ENCODE results near the gene BNC2.

The BNC2 gene

GRCh38 chr9:16530669-16531642, 339.5 kb downstream of the BNC2 start:
- TF ChIP-seq GABPA (IDR thresholded peaks at IDR 0.05; ENCODE audit: low read depth) (no peak), SPI1 (IDR thresholded peaks at IDR 0.05; ENCODE audit: borderline replicate concordance, low read depth) (no peak), REST (IDR thresholded peaks at IDR 0.05; ENCODE audit: insufficient replicate concordance, low read depth) (no peak), CTCF (IDR thresholded peaks at IDR 0.05; ENCODE audit: insufficient read depth, low read length) (no peak), POLR2AphosphoS5 (IDR thresholded peaks at IDR 0.05; ENCODE audit: low read depth) (no peak)
- no peak overlapping the region for H3K27ac ChIP-seq (replicated peaks)
- no peaks in the 10 kb centered on the region for H3K27me3 ChIP-seq (ENCODE audit: insufficient read depth, poor library complexity, severe bottlenecking)
- peak in 1 of 2 experiments; percentile 8 for DNase-seq (ENCODE audit: low read depth in 1 of 2, low spot score in 1 of 2)
- H3K4me3 ChIP-seq (replicated peaks; ENCODE audit: insufficient read depth, low read length), result no peak overlapping the region

GRCh38 chr9:16527573-16527972, 342.9 kb downstream of the BNC2 start:
- H3K4me3 ChIP-seq (replicated peaks; ENCODE audit: insufficient read depth, low read length), result no peak overlapping the region
- no peak for TF ChIP-seq POLR2AphosphoS5 (IDR thresholded peaks at IDR 0.05; ENCODE audit: low read depth)
- no peak for TF ChIP-seq CTCF (IDR thresholded peaks at IDR 0.05; ENCODE audit: insufficient read depth, low read length)
- no peak for TF ChIP-seq SPI1 (IDR thresholded peaks at IDR 0.05; ENCODE audit: borderline replicate concordance, low read depth)
- TF ChIP-seq GABPA (IDR thresholded peaks at IDR 0.05; ENCODE audit: low read depth), result no peak
- no peak for TF ChIP-seq REST (IDR thresholded peaks at IDR 0.05; ENCODE audit: insufficient replicate concordance, low read depth)
- DNase-seq (ENCODE audit: low read depth in 1 of 2, low spot score in 1 of 2), result no peak
- no peak overlapping the region for H3K27ac ChIP-seq (replicated peaks)
- H3K27me3 ChIP-seq (ENCODE audit: insufficient read depth, poor library complexity, severe bottlenecking), result no peaks in the 10 kb centered on the region

- TF ChIP-seq CTCF (IDR thresholded peaks at IDR 0.05; ENCODE audit: insufficient read depth, low read length) (no peak), REST (IDR thresholded peaks at IDR 0.05; ENCODE audit: insufficient replicate concordance, low read depth) (no peak), POLR2AphosphoS5 (IDR thresholded peaks at IDR 0.05; ENCODE audit: low read depth) (no peak), SPI1 (IDR thresholded peaks at IDR 0.05; ENCODE audit: borderline replicate concordance, low read depth) (no peak)
- no peak for DNase-seq (ENCODE audit: low read depth in 1 of 2, low spot score in 1 of 2)
- H3K4me3 ChIP-seq (replicated peaks; ENCODE audit: insufficient read depth, low read length), result no peak overlapping the region
- no peaks in the 10 kb centered on the region for H3K27me3 ChIP-seq (ENCODE audit: insufficient read depth, poor library complexity, severe bottlenecking)
- H3K27ac ChIP-seq (replicated peaks), result no peak overlapping the region
Measured at GRCh38 chr9:16526380-16526779, 344.1 kb downstream of the BNC2 start.
